GM12878 (cell line): ENCODE data around the gene SOX11.

ENCODE experiments used
- CBX5 ChIP-seq: sonication (generic); IDR thresholded peaks from 2 replicates; pipeline ENCODE4 v1.6.1; 2016; ENCODE audit warnings: low read depth, moderate library complexity, mild to moderate bottlenecking, inconsistent platforms
- CTCF ChIP-seq, 3 experiments: IDR thresholded peaks in 2 of 3; conservative IDR thresholded peaks in 1 of 3; 2 replicates each; pipeline ENCODE4 v1.5.1; 2011; ENCODE audit warnings: low read depth in 3 of 3, low read length in 3 of 3, mild to moderate bottlenecking in 3 of 3, control low read depth in 2 of 3, moderate library complexity in 2 of 3, inconsistent platforms in 1 of 3, mixed read lengths in 1 of 3; ENCODE audit not compliant: control insufficient read depth in 2 of 3, insufficient read depth in 1 of 3; ENCODE audit errors: extremely low read depth in 1 of 3
- LARP7 ChIP-seq: fragments of 450-650 bp; IDR thresholded peaks from 2 replicates; pipeline ENCODE4 v1.6.1; 2017; ENCODE audit warnings: mild to moderate bottlenecking
- MEF2A ChIP-seq: IDR thresholded peaks from 2 replicates; pipeline ENCODE4 v1.6.1; 2011; ENCODE audit warnings: low read depth, mild to moderate bottlenecking, low read length, moderate library complexity; ENCODE audit not compliant: insufficient read depth
- POLR2A ChIP-seq: IDR thresholded peaks from 2 replicates; pipeline ENCODE4 v1.6.1; 2011; ENCODE audit warnings: low read depth, mild to moderate bottlenecking, low read length
- POLR2AphosphoS5 ChIP-seq: IDR thresholded peaks from 2 replicates; pipeline ENCODE4 v1.6.1; 2011; ENCODE audit warnings: mild to moderate bottlenecking, low read length, inconsistent platforms
- TAF1 ChIP-seq: IDR thresholded peaks from 2 replicates; pipeline ENCODE4 v1.6.1; 2011; ENCODE audit warnings: mild to moderate bottlenecking, low read depth, low read length, borderline replicate concordance
- TBL1XR1 ChIP-seq: IDR thresholded peaks from 2 replicates; pipeline ENCODE4 v1.6.1; 2012; ENCODE audit warnings: low read depth, low read length, improper control_type of control experiment
- TCF7 ChIP-seq: IDR thresholded peaks from 2 replicates; pipeline ENCODE4 v1.6.1; 2014; ENCODE audit warnings: antibody characterized with exemption, borderline replicate concordance
- YY1 ChIP-seq: IDR thresholded peaks from 2 replicates; pipeline ENCODE4 v1.6.1; 2011; ENCODE audit warnings: low read depth, mild to moderate bottlenecking, low read length
- ZBTB33 ChIP-seq: fragments of 450-650 bp; IDR thresholded peaks from 2 replicates; pipeline ENCODE4 v1.6.1; 2017; ENCODE audit warnings: mild to moderate bottlenecking
- TF ChIP-seq, protein P1 (sequence below): fragments of 450-650 bp; IDR thresholded peaks from 2 replicates; pipeline ENCODE4 v1.6.1; 2017; ENCODE audit warnings: mild to moderate bottlenecking, low read depth, inconsistent platforms; ENCODE audit not compliant: poor library complexity, severe bottlenecking

DNA sequence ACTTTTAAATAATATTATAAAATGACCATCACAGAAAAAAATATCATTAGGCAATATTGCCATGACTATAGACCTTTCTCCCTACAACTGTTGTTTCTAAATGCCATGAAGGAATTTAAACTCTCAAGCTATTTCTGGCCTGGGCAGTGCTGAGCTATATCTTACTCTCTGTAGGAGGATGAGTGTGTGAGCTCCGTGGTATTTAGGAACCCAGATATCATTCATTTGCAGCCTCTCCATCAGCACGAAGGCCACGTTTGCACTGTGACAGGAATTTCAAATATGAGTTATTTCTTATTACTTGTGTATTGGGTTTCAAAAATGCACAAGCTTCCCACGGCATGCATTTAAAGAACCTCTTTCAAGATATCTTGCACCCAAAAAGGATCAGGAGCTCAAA is 35.0 kb upstream of the SOX11 start:
- TF ChIP-seq LARP7 (no peak), CTCF (IDR thresholded peaks at IDR 0.05 in 2 of 3, conservative IDR thresholded peaks at IDR 0.05 in 1 of 3; ENCODE audit: control insufficient read depth in 2 of 3, extremely low read depth in 1 of 3, insufficient read depth in 1 of 3, low read depth in 3 of 3, low read length in 3 of 3) (no peak), TCF7 (no peak), TBL1XR1 (no peak), ZBTB33 (no peak), MEF2A (no peak), POLR2AphosphoS5 (no peak), YY1 (no peak), TAF1 (no peak), POLR2A (no peak), CBX5 (no peak)
- TF ChIP-seq, protein P1, sequence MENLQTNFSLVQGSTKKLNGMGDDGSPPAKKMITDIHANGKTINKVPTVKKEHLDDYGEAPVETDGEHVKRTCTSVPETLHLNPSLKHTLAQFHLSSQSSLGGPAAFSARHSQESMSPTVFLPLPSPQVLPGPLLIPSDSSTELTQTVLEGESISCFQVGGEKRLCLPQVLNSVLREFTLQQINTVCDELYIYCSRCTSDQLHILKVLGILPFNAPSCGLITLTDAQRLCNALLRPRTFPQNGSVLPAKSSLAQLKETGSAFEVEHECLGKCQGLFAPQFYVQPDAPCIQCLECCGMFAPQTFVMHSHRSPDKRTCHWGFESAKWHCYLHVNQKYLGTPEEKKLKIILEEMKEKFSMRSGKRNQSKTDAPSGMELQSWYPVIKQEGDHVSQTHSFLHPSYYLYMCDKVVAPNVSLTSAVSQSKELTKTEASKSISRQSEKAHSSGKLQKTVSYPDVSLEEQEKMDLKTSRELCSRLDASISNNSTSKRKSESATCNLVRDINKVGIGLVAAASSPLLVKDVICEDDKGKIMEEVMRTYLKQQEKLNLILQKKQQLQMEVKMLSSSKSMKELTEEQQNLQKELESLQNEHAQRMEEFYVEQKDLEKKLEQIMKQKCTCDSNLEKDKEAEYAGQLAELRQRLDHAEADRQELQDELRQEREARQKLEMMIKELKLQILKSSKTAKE, result no peak
